ENCODE results near the gene CD86. TPM values are rescaled to one million over a fixed set of nuclear protein-coding genes. Genes with fewer than 3 reads are reported as not detected.

The CD86 gene
- total RNA-seq, 2 donors from 2014 or later, result 0.57 to 5.6 TPM

- intact Hi-C loops (cut with DNase I), result no loop called here
- H3K4me3 ChIP-seq, result no peak overlapping the region
- H3K27ac ChIP-seq, result no peak overlapping the region
- H3K36me3 ChIP-seq, result no peaks in the 10 kb centered on the region
- H3K27me3 ChIP-seq, result no peaks in the 10 kb centered on the region
- DNase-seq, result no peak
- TF ChIP-seq, protein P1, sequence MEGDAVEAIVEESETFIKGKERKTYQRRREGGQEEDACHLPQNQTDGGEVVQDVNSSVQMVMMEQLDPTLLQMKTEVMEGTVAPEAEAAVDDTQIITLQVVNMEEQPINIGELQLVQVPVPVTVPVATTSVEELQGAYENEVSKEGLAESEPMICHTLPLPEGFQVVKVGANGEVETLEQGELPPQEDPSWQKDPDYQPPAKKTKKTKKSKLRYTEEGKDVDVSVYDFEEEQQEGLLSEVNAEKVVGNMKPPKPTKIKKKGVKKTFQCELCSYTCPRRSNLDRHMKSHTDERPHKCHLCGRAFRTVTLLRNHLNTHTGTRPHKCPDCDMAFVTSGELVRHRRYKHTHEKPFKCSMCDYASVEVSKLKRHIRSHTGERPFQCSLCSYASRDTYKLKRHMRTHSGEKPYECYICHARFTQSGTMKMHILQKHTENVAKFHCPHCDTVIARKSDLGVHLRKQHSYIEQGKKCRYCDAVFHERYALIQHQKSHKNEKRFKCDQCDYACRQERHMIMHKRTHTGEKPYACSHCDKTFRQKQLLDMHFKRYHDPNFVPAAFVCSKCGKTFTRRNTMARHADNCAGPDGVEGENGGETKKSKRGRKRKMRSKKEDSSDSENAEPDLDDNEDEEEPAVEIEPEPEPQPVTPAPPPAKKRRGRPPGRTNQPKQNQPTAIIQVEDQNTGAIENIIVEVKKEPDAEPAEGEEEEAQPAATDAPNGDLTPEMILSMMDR (IDR thresholded peaks at IDR 0.05), result no peak
- no peaks in the 10 kb centered on the region for H3K9me3 ChIP-seq
- no peaks in the 10 kb centered on the region for H3K4me1 ChIP-seq
- no peak overlapping the region for H3K9ac ChIP-seq (ENCODE audit: low read depth in 2 of 2, low read length in 2 of 2)
Observed at GRCh38 chr3:122167630-122168029, 112.5 kb downstream of the CD86 start.

- no peaks in the 10 kb centered on the region for H3K27me3 ChIP-seq
- H3K4me3 ChIP-seq, result no peak overlapping the region
- H3K36me3 ChIP-seq, result no peaks in the 10 kb centered on the region
- no peak overlapping the region for H3K9ac ChIP-seq (ENCODE audit: low read depth in 2 of 2, low read length in 2 of 2)
- TF ChIP-seq, protein P1 (IDR thresholded peaks at IDR 0.05), result no peak
- no peak overlapping the region for H3K27ac ChIP-seq
- H3K9me3 ChIP-seq, result no peaks in the 10 kb centered on the region
- H3K4me1 ChIP-seq, result no peaks in the 10 kb centered on the region
- DNase-seq, result no peak
- intact Hi-C loops (cut with DNase I), result no loop called here
Observed at GRCh38 chr3:122168044-122168443, 112.9 kb downstream of the CD86 start.

GRCh38 chr3:122169911-122170310 lies 114.7 kb downstream of the CD86 start:
- Histone ChIP-seq H3K4me1 (no peaks in the 10 kb centered on the region), H3K9me3 (no peaks in the 10 kb centered on the region), H3K36me3 (no peaks in the 10 kb centered on the region), H3K27me3 (no peaks in the 10 kb centered on the region), H3K9ac (ENCODE audit: low read depth in 2 of 2, low read length in 2 of 2) (no peak overlapping the region), H3K27ac (no peak overlapping the region), H3K4me3 (no peak overlapping the region)
- intact Hi-C loops (cut with DNase I), result no loop called here
- no peak for DNase-seq
- TF ChIP-seq, protein P1 (IDR thresholded peaks at IDR 0.05), result no peak

Other genes with a start within 250 kb of the CD86 start
- gene IQCB1, start 220.3 kb upstream of the CD86 start, total RNA-seq, result 10 to 100 TPM; 10.8 to 12.5 TPM
- gene EAF2, start 220.2 kb upstream of the CD86 start, total RNA-seq, result 1 to 10 TPM; 4.5 to 6.3 TPM
- 1 to 10 TPM; 1.4 to 3.1 TPM for gene SLC15A2, start 161.0 kb upstream of the CD86 start, total RNA-seq
- 10 to 100 TPM; 18.4 to 19.7 TPM for gene ILDR1, start 33.1 kb upstream of the CD86 start, total RNA-seq
- under 1 TPM; 0.16 to 0.22 TPM for gene CASR, start 128.3 kb downstream of the CD86 start, total RNA-seq

All from colonic mucosa (tissue), 4 donors.